ENCODE measurements around the gene GALC.

GALC gene

DNA sequence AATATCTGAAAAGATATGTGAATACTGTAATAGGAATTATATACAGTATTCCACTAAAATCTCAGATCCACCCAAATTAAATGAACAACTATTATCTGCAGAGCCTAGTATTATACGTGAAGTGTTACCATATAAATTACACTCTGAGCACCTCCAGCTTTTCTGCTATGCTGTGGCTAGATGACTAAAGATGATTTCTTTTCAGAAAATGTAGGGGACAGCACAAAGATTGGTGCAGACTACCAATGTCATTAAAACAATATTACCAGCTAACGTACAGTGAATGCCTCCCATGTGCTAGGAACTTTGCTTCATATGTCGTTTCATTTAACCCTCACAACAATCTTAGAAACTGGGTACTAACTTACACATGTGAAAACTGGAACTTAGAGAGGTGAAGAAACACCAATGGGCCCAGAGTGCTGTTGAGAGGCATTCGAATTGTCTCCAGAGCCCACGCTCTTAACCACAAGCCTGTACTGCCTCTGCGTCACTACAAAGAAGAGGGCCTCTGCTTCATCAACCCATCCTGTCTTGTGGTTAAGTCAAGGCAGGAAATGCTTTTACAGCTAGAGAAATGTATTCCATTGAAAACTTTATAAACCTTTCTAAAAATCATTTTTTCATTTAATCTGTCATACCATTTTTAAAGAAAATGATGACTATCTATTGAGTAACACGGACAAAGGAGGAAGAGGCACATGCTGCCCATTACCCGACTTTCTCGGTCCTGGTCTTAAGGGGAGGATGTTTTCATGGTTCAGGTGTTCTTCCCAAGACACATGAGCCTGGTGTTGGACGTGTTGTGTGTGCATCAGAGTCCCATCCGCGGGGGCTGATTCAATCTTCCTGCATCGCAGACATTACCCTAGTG is 13.2 kb upstream of the GALC start:
- no peak for DNase-seq

DNA sequence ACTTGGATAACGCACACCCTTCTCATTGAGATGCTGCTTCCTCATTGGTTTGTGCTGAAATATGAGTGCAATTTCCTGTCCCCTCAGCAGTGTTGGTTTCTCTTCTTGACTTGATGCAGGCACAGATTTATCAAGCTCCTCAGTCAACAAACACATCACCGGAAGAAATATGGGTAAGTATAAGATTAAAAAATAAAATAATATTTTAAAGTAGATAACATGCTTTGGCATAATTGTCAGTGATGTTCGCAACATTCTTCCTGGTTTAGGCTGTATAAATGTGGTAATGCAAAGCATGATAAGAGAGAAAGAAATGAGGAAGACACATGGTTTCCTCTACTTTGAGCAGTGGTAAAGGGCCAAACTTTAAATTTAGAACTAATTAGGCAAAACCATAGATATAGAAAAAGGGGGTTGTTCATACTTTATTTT is 12.1 kb upstream of the GALC start, which contains the start of gene GPR65:
TSS of gene GPR65 (plus strand) at position 86 of the 432 bp plus-strand sequence. CDS start 5,713 bp downstream, outside the sequence.
- DNase-seq: no peak

DNA sequence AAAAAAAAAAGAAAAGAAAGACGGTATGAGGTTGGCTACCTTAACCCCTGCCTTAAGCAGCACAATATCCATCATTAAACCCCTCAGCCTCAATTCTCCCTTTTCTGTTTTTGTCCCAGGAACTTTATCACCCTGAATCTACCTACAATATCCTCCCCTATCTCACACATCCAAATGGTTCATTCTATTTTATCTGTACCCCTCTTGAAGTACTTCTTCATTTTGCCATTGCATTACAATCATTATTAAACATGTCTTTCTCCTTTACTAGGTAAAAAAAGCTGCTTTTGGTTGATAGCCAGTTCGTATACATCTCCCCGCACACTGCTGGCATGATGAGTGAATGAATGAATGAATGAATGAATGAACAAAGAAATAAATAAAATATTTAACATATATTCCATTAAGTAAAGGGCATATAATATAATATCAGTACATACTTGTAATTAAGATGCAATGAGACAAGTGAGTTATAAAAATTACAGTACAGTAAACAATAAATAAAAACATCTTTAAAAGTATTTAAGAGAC is 11.6 kb upstream of the GALC start:
- no peak for DNase-seq

DNA sequence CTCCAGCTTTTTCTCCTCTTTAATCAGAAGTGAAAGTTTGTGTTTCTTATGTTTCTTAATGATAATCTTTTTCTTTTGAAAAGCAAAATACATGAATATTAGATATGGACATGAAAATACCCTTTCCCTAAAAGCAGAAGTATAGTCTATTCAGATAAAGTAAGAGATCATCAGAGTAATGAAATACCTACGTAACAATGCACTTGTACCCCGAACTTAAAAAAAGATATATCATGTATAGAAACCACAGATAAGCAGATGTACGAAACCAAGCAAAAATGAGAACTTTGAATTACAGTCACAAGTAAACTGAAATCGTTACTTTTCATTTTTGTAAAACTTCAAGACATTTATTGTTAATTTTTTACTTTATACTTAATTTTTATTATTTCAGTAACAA is 10.4 kb upstream of the GALC start:
- DNase-seq: no peak

DNA sequence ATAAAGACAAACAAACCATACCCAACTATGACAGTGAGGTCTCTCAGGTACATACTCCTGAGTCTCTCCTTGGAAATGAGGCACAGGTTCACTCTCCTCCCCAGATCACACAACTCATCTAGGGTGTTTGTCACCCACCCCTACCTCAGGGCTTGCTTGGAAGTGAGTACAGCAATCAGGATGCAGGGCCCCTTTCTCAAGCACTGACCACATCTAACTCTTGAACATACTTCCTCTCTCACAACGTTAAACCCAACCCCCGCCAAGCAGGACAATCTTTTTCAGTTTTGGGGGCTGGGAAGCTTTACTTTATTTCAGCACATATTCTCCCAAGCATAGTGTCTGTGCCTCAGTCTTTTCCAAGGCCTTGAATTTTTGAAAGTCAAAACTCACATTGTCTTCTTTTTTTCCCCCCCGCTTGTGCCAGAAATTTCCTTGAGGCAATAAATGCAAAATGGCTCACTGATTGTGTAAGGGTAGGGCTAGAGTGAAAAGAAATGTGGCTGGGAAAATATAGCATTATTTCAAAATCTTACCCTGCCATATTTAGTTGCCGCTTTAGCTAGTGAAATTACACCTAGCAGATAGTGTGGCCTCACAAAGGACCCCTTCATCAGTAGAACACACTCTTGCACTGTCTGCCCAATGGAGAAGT is 9.6 kb upstream of the GALC start:
- no peak for DNase-seq

DNA sequence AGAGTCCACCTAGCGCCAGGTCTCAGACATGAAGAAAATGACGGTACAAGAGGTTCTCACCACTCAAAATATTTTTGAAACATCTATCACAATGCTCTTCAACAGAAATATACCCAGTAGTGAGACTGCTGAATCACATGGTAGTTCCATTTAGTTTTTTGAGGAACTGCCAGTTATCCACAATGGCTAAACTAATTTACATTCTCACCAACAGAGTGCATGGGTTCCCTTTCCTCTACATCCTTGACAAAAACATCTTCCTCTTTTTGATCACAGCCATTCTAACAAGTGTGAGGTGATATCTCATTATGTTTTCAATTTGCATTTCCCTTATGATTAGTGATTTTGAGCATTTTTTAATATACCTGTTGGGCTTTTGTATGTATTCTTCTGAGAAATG is 6.3 kb upstream of the GALC start:
- DNase-seq: no peak

DNA sequence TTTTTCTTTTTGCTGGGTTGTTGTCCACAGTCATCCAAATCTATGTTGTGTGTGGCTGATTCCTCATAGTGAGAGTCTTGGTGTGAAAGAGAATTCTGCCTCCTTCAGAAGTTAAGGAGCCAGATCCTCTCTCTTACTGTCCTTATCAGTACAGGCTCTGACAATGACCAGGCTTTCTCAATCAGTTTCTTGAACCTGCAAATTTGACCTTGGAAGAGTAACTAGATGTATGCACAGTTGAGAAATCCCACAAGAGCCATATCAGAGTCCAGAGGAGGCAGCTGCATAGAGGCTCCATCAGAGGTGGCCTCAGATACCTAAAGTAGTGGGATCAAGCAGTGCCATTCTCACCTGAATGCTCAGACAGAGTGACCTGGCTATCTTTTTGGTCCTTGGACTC is 5.5 kb upstream of the GALC start:
- DNase-seq: no peak

DNA sequence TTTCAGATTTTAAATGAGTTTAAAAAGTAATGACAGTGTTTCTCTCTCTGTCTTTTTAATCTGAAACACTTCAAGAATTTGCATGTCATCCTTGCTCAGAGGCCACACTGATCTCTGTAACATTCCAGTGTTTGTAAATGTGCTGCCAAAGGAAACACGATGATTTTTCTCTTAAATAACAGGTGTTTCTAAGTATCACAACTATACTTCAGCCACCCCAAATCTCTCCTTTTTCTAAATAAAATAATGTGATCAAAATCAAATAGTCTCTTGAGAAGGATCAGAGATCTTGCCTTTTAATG is 3.3 kb upstream of the GALC start:
- no peak for DNase-seq

DNA sequence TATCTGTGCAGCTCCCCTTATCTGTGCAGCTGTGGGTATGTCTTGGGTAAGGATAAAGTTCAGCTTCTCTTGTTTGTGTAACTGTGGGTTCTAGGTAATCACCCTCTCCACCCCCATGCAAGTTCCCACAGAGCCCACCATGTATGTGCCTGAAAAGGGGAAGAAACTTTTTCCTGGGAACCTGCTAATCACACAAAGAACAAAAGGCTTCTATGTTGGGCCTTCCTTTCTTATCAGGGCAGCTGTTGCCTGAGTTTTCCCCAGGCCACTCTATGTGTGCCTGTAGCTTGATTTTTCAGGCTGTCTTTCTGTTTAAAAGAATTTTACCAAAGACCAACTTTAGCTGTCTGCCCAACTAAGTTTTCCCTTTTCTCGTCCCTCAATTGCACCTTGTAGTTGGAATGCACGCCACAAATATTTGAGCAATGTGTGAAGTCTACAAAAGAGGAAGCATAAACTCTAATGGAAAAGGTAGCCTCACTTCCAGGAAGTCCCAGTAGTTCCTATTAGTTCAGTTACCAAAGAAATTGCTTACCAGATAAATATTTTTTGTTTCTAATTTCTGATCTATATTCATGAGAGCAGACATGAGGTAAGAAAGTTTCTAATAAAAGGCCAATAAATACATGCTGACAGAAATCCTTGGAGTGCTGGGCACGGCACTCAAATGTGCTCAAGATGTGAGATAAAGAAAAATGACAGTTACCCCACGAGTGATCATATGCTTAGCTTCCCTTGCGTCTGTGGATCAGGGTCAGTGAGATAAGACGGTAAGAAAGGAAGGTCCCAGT is 2.7 kb upstream of the GALC start:
- no peak for DNase-seq

DNA sequence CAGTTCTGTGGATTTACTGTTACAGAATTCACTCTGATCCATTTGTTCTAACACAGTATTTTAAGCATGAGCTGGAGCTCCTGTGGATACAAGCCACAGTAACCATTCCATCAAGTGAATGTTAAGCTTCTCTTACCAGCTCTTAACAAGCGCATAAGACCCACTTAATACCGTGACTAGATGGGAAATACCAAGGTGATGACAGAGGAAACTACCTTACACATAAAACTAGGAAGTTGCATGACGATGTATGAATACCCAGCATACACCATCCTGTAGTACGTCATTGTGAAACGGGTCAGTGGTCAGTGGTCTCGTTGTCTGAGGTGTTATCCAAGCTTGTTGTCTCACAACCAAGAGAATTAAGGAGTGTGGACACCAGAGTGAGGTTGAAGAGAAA is 2.0 kb upstream of the GALC start:
- no peak for DNase-seq

DNA sequence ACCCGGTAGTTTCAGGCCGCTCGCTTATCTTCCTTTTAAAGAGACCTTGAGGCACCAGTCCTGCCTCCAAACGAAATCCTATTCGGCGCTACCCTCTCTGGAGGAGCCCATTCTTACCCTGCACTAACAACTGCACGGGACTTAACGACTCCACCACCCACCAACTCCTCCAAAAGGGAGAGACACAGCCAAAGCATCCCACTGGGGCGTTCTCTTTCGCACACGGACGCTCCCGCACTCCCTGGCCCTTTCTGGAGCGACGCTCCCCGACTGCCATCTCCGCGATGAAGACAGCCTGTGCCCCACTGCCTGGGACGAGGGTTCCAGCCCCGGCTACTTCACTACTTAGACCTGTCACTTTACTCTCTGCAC is 650 bp downstream of the GALC start:
- no peak for DNase-seq

DNA sequence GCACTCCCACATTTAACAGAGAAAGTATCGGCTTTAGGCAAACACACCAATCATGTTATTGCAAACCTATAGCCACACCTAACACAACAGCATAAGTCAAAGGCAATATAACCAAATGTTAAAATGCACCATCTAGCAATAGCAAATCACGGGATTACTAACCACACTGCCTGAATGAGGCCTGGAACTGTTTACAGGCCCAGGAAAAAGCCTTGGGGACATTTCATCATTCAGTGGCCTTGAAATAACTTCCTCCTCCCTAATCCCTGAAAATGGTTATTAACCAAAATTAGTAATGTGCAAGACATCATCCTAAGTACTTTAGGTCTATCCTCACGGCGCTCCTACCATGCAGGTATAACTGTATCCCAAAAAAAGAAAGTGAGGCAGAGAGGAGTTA is 2.3 kb downstream of the GALC start:
- DNase-seq: no peak

DNA sequence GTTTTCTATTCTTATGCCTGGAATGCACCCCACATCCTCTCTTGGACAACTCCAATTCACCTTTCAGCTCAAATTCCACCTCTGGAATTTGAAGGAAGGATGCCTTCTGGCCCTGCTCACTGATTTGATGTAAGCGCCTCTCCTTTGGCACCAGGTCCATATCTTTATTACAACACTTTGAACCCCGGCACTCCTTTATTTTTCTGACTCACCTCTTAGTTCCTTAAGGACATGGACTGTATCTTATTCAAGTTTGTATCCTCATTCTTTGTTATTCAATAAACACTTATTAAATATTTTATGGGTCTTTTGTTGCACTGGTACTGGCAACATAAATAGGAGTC is 3.1 kb downstream of the GALC start:
- no peak for DNase-seq

DNA sequence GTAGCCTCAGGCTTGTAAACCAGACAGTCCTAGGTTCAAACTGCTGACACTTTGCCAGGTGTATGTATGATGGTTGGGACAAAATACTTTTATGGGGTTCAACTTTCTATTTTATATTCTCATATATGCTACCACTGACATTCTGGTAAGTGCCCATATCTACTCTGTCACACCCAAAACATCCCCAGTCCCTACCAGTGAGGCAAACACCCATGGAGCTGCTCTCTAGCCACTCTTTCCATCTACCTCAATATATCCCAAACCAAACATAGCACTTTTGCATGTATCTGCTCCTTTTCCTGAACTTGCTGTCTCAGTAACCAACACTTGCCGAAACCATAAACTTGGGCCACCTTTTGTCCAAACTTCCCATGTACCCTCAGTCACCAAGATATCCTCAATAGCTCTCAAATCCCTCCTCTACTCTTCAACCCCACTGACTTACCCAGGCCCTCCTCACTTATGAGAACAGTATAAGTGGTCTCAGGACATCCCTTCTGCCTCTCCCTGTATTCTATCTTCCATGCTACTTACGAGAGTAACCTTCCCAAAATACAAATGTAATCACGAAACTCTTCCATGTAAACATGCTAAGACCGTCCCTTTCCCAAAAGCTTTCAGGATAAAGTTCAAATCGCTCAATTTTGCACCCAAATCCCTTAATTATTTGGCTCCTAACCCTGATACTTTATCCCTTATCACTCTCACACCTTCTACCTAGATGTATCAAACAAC is 3.6 kb downstream of the GALC start:
- DNase-seq: no peak

DNA sequence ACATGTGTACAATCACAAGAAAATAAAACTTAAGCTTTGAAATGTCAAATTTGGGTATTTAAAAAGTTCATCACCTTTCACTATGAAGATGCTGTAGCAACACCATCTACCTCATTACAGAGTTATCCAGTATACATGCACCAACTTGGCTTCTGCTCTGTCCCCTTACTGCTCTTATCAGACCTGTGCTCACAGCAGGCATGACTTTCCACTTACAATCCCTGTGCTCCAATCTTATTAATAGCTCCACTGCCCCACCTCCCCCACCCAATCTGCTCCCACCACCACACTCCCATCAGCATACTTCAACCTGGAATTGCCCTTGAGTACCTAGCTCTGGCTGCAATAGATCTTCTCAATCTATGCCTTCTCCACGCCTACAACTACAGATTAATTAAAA is 13.3 kb downstream of the GALC start:
- no peak for DNase-seq

DNA sequence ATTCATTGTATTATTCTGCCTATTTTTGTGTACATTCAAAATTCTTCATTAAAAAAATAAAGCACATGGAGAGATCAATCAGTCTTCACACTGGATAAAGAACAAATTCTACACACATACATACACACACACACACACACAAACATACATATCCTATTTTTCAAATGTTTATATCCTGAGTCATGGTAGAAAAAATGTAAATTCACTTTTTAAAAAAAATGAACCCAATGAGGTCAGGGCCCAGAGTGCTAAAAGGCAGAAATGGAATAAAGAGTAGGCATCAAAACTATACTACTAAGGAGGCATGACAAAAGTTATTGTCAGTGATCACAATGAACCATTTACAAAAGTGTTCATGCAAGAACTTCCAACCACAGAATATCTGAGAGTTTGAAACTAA is 17.3 kb downstream of the GALC start:
- DNase-seq: no peak

DNA sequence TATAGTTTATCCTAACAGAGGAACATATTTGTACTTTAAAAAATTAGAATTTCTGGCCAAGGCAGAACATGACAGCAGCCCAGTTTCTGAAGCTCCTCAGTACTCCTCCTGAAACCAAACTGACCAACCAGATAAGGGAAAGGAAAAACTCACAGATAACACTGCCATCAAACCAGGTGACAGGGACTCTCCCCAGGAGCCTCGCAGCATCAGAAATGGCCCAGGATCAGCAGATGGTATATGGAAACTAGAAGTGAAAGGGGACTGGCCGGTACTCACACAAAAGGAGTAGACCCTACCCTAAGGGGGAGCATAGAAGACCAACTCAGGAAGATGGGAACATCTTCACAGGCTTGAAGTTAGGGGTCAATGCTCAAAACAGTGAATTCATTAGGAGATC is 22.0 kb downstream of the GALC start:
- DNase-seq: no peak

DNA sequence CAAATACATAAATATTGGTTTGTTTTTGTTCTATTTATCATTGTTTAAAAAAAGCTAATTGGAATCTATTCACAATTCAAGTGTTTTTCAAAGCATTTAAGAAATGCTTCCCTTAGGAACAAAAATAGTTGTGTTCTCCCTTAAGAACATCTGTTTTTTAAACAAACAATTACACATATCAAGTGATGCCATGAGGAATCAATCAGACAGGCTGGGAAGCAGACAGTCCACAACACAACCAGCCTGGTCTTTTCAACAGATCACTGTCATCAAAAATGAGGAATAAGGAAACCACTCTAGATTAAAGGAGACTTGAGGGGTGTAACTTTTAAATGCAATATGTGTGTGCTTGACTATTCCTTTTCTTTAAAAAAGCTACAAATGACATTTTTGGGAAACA is 25.5 kb downstream of the GALC start:
- DNase-seq: no peak

DNA sequence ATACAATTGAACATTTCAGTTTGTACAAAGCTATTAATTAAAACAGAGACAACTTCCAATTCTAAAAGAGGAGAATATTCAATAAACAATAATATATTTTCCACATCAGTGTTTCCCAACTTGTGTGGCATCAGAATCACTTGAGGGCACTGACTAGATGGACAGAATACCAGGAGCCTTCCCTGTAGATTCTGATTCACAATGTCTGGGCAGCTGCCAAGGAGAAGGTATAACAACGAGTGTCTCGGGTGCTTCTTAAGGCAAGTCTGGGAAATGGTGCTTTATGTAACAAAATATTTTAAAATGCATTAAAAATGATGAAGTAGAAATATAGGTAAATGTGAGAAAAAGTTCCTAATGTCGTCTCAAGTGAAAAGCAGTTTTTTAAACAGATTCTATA is 26.2 kb downstream of the GALC start:
- no peak for DNase-seq

DNA sequence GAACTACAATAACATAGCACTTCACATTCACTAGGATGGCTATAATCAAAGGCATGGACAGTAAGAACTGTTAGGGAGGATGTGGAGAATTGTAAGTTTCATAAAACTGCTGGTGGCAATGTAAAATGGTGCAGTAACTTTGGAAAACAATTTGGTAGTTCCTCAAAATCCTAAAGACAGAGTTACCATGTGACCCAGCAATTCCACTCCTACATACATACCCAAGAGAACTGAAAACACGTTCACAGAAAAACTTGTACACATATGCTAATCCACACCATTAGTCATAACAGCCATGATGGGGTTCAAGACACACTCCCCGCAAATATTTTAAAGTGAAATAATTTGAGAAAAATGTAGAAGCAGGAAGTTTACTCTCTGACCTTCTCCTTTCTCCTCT is 31.7 kb downstream of the GALC start:
- no peak for DNase-seq

DNA sequence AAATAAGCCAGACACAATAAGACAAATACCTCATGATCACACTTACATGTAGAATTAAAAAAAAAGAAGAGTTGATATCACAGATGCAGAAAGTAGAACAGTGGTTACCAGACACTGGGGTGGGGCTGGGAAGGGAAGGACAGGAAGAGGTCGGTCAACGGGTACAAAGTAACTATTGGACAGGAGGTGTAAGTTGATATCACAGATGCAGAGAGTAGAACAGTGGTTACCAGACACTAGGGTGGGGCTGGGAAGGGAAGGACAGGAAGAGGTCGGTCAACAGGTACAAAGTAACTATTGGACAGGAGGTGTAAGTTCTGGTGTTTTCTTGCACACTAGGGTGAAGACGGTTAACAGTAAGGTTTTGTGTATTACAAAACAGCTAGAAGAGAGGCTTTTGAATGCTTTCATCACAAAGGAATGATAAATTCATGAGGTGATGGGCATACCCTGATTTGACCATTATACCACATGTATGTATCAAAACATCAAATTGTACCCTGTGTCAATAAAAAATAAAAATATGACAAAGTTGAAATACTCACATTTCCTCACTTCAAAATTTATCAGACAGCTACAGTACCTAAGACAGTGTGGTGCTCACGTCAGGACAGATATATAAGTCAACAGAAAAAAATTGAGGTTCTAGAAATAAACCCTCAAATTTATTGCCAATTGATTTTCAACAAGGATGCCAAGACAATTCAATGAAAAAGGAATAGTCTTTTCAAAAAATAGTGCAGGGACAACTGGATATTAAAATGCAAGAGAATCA is 32.8 kb downstream of the GALC start:
- no peak for DNase-seq

DNA sequence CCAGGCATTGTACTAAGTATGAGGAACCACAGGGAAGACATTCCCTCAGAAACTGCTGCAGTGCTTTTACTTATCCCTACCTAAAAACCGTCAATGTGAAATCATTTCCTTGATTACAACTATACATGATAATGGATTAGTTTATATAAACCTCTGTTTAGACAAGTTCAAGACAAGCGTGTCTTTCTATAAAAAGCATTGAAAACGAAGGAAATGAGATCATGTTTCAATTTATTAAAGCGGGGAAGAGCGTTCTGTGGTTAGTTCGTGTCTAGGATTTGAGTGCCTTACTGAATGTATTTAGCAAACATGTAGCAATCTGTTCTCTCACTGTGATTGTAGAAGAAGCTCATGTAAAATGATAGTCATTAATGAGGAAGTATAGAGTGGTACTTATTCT is 37.5 kb downstream of the GALC start:
- no peak for DNase-seq
